NOMO-1 treated with dmso at 0.1 percent for 144 hours (cell line): Measurements from ENCODE around the gene POLR3A.

Experiments used
- DNase-seq: peaks from one replicate; lab custom pipeline; 2025; ENCODE audit not compliant: unreplicated experiment; lab: John Stamatoyannopoulos, UW

Gene POLR3A

DNA sequence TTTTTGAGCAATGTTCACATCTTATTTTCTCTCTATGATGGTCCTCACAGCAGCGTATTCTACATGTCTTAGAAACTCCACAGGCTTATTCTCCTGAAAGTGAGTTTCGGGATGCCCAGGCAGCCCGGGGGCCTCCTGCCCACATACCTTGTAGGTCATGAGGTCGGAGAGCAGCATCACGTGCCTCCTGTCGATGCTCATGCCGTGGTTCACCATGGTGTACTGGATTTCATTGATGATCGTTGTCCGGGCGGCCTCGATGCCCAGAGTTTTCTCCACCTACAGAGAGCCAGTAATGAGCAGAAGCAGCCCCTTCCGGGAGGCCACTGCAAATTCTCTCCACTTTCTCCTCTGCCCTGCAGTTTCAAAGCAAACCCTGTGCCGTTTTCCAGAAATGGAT is 48.0 kb downstream of the POLR3A start:
- DNase-seq, result no peak

DNA sequence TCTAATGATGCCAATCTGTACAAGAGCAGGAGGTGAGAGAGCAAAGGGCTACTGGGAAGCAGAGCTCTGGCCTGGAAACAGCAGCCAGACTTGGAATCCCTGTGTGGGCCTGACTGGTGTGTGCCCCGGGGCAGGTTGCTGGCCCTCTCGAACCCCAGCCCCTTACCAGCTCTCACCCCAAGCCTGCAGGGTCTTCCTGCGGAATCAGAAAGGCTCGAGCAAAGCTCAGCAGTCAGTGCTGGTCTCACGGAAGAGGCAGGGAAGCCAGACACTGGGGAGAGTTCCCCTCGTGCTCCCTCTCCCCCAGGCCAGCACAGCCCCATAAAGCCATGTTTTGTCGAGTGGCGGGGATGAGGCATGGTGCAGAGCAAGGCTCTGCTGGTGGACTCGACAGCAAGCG is 50.1 kb downstream of the POLR3A start:
- no peak for DNase-seq

DNA sequence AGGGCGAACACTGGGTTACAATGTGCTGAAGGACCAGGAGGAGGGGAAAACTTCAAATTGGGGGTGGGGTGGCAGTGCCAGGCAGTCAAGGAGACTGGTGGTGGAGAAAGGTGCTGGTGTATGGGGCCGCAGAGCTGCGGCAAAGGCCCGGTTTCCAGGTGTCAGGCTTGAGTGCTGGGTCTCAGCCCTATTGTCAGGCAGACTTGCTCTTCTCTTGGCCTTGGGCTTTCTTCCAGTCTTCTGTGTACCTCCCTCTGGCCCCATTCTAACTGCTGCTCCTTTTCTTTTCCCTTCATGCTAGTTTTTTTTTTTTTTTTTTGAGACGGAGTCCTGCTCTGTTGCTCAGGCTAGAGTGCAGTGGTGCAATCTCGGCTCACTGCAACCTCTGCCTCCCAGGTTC is 51.0 kb downstream of the POLR3A start:
- DNase-seq, result no peak

DNA sequence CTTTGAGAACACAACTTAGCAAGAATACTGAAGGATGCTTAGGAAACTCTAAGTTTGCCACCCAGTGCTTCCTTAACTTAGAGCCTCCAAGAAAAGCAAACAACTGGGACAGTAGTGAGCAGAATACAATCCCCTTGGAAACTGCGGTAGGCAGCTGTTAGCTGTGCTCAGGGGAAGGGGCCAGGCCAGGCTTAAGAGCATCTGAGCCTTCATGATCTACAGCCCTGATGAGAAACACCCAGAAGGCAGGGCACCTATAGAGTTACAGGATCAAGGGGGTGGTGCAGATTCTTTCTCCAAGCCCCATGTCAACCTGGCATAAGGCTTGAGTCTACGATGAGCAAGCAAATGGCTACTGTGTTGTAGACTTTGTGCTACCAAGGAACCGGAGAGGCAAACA is 51.4 kb downstream of the POLR3A start:
- no peak for DNase-seq

DNA sequence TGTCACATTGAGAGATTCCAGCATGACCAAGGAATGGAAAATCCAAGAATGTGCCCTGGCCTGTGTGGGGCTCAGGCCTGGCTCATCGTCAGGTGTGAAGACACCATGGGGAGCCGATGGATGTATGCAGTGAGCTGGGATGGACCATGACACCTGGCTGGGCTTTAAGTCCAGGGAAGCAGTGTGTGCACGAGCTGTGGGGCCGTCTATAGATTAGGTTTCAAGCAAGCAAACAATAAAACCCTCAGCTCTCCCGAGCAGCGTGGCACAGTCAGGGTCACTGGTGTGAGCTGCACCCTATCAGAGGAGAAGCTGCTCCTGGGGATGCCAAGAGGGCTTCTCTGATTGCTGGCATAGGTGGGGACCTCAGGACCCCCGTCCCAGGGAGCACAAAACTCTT is 52.3 kb downstream of the POLR3A start:
- no peak for DNase-seq

DNA sequence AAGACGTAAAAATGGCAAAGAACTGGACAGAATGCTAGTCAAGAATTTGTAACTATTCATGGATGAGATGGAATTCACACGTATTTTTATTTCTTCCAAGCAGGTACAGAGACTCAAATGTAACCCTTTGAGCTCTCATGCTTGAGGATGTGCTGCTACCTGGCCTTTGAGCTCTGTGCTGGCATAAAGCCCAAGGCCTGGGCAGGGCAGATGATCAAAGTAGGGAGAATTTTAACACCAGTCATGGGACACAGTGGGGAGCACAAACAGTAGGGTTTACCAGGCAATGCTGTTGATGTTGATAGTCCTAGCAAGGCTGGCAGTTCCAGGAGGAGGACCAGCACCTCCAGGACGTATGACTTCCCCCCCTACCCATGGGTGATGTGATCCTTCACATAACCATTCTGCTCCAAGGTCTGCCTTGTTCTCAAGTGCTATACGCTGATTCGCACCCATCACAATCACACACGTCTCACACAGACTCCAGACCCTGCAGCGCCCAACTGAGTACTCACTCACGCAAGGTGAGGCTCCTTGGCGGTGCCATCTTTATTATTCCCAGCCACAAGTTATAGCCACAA is 54.1 kb downstream of the POLR3A start:
- no peak for DNase-seq

DNA sequence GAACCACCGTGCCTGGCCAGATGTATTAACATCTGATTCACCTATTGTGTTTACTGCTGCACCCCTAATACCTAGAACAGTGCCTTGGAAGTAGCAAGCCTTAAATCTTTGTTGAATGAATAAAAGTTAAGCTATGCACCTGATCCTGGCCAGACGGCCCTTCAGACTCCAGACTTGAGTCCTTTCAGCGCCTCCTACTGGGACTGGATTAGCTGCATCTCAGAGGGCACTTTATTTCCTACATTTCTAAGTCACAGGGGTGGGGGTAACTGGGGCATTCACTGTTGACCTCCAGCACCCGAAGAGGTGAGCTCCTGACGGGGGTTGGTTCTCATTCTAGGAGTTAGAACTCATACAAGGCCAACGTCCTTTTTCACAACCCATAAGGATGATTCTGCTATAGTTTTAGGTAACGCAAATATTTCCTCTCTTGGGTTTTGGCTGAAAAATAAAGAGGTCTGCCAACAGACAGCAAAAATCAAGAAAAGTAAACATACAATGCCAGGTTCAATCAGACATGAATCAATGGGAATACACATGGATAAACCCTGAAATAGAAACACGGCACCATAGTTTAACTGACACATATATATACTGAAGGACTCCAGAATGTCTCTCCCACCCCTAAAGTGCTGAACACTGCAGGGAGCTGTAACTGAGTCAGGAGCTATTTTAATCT is 54.8 kb downstream of the POLR3A start:
- no peak for DNase-seq

DNA sequence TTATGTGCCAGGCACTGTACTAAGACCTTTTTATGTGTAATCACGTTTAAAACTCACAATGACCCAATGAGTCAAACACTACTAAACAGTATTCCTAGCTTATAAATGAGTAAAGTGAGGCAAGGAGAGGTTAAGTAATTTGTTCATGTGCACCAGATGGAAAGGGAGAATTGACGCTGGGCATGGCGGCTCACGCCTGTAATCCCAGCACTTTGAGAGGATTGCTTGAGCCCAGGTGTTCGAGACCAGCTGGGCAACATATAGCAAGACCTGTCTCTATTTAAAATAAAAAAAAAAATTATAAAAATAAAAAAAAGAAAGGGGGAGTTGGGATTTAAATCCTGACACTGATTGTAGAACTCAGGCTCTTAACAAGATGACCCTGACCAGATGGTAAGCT is 56.0 kb downstream of the POLR3A start:
- no peak for DNase-seq

DNA sequence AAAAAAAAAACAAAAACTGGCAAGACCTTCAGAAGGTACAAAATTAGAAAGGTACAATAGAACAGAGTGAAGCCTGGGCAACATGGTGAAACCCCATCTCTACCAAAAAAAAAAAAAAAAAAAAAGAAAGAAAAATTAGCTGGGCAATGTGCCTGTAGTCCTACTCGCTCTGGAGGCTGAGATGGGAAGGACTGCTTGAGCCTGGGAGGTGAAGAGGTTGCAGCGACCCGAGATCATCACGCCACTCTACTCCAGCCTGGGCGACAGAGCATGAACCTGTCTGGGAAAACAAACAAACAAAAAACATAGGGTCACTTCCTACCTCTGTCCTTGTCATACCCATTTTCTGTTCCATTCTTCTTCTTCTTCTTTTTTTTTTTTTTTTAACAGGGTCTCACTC is 57.2 kb downstream of the POLR3A start:
- no peak for DNase-seq

DNA sequence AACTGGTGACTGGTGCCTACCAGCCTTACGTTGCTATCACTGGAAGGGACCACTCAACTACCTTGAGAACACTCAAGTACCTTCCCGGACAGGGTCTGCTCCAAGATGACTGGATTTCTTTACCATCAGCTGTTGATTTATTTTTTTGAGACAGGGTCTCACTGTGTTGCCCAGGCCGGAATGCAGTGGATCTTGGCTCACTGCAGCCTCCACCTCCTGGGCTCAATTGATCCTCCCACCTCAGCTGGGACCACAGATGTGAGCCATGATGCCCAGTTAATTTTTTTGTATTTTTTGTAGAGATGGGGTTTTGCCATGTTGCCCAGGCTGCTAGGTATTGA is 57.5 kb downstream of the POLR3A start:
- no peak for DNase-seq

DNA sequence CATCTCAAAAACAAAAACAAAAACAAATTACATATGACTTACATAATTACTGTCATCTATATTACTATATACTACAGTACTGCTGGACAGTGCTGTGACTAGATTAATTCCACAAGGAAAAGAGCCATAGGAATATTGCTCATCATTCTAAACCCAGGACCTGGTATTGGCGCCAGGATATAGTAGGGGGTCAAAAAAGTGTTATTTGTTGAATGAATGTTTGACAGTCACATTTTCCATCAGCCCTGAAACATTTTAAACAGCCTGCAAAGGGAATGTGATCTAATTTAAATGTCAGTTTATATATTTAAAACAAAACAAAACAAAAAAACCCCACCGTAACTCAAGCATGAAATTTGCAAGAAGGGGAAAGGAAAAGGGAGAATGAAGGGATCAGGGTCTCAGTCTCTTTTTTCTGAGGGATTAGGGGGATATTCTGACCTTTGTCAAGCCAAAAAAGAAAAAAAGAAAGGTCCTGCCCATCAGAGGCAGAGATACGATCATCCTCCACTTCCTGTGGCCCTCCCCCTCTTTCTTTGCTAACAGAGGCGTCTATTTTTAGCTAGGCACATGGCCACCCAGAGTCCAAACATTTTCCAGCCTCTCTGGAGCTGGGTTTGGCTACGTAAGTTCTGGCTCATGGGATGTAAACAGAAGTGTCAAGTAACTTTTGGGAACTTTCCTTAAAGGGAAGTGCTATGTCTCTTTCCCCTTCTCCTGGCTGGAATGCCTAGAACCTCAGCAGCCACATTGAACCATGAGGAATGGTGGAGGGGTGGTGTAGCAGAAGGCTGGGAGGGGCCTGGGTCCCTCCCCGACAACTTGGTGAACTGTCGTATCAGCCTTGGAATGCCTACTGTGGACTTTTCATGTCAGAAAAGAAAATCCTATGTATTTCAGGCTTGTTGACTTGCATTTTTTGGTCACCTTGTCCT is 58.2 kb downstream of the POLR3A start:
- no peak for DNase-seq

DNA sequence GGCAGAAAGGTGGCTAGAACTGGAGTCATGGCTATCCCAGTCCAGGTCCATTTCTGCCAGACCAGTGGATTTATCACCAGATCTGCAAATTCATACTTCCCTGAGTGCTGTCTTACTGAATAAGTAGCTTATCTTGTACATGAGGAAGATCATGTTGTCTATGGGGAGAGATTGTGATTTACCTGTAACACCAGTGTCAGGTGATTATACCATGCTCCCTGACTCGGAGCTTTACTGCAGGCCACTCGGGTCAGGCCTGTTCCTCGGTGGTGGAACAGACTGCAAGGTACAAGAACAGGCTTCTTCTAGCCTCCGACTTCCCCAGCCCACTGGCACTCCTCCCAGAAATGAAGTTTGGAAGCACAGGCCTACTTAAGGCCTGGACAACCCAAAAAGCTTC is 60.2 kb downstream of the POLR3A start:
- DNase-seq, result no peak

DNA sequence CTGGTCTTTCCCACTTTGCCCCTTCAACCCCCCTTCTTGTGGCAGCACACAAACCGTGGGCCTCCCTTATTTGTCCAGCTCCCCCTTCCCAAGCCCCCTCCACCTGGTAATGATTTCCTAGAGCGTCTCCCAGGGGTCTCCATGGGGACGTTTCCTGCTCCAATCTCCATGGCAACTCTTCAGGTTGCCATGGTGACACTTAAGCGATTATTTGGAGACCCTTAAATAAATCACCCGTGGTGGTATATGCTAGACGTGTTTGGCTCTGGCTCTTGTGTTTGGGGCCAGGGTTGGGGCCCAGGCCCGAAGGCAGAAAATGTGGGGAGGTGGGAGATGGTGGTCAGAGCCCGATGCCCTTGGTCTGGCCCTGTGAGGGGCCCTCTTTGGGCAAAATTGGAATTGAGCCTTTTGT is 61.7 kb downstream of the POLR3A start:
- DNase-seq, result no peak

DNA sequence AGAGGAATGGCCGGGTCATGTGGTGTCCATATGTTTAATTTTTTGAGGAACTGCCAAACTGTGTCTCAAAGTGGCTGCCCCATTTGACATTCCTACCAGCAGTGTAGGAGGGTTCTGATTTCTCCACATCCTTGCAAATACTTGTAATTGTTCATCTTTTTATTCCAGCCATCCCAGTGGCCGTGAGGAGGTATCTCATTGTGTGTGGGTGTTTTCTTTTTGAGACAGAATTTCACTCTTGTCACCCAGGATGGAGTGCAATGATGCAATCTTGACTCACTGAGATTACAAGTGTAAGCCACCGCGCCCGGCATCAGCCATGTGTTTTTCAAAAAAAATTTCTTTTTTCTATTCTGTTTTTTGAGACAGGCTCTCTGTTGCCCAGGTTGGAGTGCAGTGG is 64.0 kb downstream of the POLR3A start:
- no peak for DNase-seq

DNA sequence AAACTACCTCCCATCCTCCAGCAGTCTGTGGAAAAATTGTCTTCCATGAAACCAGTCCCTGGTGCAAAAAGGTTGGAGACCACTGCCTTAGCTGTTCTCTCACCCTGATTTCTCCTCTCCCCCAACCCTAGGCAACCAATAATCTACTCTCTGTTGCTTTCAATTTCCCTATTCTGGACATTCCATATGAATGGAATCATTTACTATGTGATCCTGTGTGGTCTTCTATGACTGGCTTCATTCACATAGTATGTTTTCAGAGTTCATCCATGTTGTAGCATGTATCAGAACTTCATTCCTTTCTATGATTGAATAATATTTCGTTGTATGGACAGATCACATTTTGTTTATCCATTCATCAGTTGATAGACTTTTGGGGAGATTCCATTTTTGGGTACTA is 64.5 kb downstream of the POLR3A start:
- DNase-seq, result no peak

DNA sequence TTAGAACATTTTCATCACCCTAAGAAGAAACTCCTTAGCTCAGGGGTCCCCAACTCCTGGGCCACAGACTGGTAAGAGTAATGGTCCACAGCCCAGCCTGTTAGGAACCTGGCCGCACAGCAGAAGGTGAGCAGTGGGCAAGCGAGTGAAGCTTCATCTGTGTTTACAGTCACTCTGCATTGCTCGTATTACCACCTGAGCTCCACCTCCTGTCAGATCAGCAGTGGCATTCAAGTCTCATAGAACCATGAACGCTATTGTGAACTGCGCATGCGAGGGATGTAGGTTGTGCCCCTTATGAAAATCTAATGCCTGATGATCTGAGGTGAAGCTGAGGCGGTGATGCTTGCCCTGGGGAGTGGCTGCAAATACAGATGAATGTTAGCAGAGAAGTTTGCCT is 65.4 kb downstream of the POLR3A start:
- DNase-seq, result no peak

DNA sequence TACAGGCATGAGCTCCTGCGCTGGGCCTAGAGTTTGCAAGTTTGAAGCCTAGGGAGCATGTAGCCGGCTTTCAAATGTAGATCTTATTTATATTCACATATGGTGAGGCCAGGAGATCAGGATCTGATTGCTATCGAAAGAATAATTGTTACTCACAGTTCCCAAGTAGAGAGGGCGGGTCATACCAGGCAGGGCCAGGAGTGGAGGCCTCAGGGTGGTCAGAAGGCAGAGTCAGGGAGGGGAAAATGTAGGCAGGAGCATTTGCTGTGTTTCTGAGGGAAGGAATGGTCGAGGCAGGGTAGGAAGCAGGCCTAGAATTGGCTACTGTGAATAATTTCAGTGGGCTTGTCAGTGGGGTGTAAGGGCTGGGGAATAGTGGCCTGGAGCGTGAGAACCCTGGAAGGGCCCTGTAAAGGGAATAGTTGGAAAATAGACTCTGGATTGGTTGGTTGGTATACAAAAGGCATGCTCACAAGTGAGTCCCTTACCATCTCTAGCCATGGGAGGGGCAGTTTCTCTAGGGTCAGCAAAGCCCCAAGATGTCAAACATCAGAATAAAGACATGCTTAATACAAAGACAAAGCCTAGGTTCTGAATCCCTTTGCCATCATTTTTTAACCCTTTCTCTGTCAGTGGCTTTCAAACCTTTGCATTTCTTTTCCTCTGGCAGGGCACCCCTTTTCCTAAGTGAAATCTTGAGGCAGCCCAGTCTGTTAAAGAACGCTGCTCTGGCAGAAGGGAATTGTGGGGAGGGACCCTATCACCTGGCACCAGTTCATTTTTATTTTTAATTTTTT is 66.8 kb downstream of the POLR3A start:
- no peak for DNase-seq

DNA sequence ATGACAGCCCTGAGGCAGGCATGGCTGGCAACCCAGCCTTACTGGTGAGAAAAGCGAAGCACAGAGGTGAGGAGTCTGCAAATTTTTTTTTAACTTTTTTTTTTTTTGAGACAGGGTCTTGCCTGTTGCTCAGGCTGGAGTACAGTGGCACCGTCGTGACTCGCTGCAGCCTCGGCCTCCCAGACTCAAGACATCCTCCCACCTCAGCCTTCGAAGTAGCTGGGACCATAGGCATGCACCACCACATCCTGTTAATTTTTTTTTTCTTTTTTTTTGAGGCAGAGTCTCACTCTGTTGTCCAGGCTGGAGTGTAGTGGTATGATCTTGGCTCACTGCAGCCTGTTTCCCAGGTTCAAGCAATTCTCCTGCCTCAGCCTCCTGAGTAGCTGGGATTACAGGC is 67.6 kb downstream of the POLR3A start:
- no peak for DNase-seq

DNA sequence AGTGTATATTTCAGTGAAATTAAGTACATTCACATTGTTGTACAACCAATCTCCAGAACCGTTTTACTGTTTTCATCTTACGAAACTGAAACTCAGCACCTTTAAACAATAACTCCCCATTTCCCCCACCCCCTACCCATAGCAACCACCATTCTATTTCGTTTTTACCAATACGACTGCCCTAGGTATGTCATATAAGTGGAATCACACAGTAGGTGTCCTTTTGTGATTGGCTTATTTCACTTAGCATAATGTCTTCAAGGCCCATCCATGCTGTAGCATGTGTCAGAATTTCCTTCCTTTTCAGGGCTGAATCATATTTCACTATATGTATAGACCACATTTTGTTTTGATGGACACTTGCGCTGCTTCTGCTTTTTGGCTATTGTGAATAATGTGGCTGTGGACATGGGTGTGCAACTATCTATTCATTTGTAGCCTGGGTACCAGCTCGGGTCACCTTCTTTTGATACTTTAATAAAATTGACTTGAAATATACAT is 68.4 kb downstream of the POLR3A start:
- DNase-seq, result no peak

DNA sequence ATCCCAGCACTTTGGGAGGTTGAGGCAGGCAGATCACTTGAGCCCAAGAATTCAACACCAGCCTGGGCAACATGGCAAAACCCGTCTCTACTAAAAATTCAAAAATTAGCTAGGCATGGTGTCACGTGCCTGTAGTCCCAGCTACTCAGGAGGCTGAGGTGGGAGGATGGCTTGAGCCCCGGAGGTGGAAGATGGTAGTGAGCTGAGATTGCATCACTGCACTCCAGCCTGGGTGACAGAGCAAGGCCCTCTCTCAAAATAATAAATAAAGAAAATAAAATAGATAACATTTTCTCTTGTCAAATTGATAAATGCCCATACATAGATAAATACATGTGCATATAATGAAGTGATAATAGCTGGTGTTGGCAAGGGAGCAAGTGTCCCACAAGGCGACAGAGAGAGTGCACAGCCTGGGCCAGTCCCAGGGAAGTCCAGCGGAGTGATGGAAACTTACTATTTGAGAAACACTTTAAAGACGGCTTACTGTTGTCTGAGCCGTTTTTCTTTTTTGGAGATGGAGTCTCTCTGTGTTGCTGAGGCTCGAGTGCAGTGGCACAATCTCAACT is 69.3 kb downstream of the POLR3A start:
- DNase-seq, result no peak

DNA sequence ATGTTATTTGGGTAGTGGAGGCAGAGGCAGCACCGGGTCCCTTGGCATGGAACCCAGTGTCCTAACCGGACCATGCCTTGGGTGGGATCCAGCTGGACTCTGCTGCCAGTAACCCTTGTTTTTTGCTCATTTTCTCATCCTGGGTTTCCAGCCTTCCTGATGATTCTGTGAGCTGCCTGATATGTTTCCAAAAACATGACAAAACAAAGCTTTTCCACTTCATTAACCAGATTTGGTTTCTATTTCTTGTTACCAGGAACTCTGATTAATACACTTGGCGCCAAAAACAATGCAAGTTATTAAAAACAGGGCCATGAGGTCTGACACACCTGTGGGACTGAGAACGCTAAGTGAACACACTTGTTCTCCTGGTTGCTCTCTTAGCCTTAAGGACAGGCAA is 69.9 kb downstream of the POLR3A start:
- DNase-seq, result no peak
